RWPE1 (cell line): ENCODE measurements around the gene ZNF853.
A peak's percentile ranks its signal among the peaks of the same experiment; 100 is the strongest.

ENCODE experiments used
- CTCF ChIA-PET: fragments of 350-600 bp; sonication (Branson Sonifier 250); formaldehyde crosslinking; extraction: SDS; loops from one replicate; lab custom pipeline; 2021; lab: Yijun Ruan, JAX
- POLR2A ChIA-PET: fragments of 400-600 bp; formaldehyde crosslinking; extraction: SDS; loops from one replicate; lab custom pipeline; 2020; ENCODE audit warnings: antibody characterized with exemption; ENCODE audit not compliant: low non-redundant PET; lab: Yijun Ruan, JAX
- DNase-seq: peaks from one replicate; pipeline ENCODE4 v3.0.0; 2012; ENCODE audit warnings: low spot score
- H3K27ac ChIP-seq: fragments of 450-650 bp; 2 replicates; pipeline ENCODE4 v1.5.1; 2017
- TF ChIP-seq, protein P1 (sequence below): fragments of 450-650 bp; conservative IDR thresholded peaks from 2 replicates; pipeline ENCODE4 v1.5.1; 2017; ENCODE audit warnings: low read depth, mild to moderate bottlenecking

The ZNF853 gene

DNA sequence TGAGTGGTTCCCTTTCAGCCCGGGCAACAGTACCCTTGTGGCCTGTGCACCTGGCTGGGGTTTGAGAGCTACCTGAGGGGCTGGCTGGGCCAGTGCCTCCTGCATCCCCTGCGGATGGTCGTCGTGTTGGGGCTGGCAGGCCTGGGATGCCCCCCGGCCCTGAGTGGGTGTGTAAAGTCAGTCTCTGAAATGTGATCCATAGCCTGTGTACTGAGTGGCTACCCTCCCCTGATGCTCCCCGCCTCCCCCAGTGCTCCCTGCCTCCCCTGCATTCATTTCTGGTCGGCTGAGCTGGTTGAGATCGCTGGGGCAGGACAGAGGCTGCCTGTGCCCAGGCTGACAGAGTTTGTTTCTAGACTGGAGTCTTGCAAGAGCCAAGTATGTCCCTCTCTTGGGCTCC is 31.1 kb downstream of the ZNF853 start:
- CTCF ChIA-PET, result no interaction called here
- TF ChIP-seq, protein P1, sequence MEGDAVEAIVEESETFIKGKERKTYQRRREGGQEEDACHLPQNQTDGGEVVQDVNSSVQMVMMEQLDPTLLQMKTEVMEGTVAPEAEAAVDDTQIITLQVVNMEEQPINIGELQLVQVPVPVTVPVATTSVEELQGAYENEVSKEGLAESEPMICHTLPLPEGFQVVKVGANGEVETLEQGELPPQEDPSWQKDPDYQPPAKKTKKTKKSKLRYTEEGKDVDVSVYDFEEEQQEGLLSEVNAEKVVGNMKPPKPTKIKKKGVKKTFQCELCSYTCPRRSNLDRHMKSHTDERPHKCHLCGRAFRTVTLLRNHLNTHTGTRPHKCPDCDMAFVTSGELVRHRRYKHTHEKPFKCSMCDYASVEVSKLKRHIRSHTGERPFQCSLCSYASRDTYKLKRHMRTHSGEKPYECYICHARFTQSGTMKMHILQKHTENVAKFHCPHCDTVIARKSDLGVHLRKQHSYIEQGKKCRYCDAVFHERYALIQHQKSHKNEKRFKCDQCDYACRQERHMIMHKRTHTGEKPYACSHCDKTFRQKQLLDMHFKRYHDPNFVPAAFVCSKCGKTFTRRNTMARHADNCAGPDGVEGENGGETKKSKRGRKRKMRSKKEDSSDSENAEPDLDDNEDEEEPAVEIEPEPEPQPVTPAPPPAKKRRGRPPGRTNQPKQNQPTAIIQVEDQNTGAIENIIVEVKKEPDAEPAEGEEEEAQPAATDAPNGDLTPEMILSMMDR, result no peak
- POLR2A ChIA-PET, result no interaction called here
- DNase-seq, result no peak
- H3K27ac ChIP-seq, result peak overlapping the region; percentile 4; the same call in 1 of the 2 replicates

DNA sequence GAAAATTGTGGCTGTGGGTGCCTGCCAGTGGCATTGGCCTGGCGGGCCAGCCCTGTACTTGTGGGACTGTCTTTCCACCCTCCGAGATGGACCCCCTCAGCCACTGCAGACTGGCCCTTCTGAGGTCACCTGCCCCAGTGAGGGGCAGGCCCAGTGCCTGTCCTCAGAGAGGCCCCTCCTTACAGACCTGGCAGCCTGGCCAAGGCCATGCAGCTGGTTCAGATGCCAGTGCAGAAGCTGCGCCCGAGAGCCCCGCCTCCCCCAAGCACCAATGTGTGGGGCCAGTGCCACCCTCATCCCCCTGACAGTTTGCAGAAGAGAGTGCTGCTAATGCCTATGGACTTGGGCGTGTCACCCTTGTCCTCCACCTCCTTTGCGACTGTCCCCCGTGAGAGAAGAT is 31.7 kb downstream of the ZNF853 start:
- H3K27ac ChIP-seq, result no peak overlapping the region
- TF ChIP-seq, protein P1, result no peak
- DNase-seq, result no peak
- ChIA-PET CTCF (no interaction called here), POLR2A (no interaction called here)

DNA sequence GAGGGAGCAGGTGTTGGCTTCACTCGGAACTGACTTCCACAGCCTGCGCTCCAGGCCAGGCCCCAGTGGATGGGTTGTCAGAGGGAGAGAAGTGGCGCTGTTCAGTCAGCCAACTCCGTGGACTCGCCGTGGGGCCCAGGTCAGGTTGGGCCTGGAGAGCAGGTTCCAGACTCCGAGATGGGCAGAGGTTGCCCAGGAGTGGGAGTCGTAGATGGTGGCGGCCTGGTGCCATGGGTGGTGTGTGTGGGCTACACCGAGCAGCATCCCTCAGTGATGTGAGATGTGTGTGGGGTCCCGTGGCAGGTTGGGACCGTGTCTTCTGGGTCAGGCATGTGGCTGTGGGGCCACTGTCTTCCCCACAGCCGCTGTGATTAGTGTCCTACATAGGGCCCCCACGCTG is 32.1 kb downstream of the ZNF853 start:
- TF ChIP-seq, protein P1, result no peak
- ChIA-PET POLR2A (no interaction called here), CTCF (no interaction called here)
- DNase-seq, result no peak
- H3K27ac ChIP-seq, result no peak overlapping the region

DNA sequence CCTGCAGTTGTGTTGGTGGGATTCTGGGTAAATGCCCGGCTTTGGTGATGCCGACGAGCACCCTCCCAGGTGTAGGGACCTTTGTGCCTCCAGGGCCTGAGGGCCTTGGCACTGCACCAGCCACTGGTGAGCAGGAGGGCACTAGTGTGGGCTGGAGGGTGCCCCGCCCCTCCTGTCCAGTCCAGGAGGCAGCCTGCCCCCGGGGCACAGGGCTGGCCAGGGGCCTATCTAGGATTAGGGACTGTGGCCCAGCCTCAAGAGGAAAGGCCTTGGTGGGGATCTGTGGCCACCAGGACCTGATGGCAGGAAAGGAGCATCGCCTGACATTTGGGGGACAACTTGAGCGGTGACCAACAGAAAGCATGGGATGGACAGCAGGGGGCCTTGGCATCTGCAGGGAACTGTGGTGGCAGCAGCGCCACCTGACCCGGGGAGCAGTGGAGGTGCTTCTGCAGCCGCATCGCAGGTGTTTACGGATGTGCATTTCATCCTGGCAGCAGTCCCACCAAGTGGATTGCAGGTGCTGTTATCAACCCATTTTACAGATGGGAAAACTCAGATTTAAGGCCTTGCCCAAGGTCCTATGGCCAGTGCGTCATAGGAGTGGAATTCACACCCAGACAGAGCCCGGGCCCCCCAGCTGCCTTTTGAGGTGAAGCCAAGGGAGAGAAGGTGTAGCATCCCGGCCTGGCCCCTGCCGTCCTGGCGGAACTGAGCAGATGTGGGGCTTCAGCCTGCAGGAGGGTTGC is 32.8 kb downstream of the ZNF853 start:
- TF ChIP-seq, protein P1, result no peak
- CTCF ChIA-PET, result no interaction called here
- POLR2A ChIA-PET, result no interaction called here
- H3K27ac ChIP-seq, result no peak overlapping the region
- DNase-seq, result no peak

DNA sequence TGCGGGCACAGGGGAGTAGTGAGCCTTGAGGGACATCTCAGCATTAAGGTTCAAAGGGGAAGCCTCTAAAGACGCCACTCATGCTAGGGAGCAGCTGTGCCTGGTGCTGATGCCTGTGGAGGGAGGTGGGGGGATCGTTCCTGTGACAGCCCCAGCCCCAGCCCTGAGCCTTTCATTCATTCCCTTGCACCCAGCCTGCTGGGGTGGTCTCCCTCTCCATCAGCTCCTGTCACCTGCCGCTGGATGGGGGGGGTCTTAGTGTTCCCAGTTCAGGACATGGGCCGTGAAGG is 33.4 kb downstream of the ZNF853 start:
- TF ChIP-seq, protein P1, result no peak

DNA sequence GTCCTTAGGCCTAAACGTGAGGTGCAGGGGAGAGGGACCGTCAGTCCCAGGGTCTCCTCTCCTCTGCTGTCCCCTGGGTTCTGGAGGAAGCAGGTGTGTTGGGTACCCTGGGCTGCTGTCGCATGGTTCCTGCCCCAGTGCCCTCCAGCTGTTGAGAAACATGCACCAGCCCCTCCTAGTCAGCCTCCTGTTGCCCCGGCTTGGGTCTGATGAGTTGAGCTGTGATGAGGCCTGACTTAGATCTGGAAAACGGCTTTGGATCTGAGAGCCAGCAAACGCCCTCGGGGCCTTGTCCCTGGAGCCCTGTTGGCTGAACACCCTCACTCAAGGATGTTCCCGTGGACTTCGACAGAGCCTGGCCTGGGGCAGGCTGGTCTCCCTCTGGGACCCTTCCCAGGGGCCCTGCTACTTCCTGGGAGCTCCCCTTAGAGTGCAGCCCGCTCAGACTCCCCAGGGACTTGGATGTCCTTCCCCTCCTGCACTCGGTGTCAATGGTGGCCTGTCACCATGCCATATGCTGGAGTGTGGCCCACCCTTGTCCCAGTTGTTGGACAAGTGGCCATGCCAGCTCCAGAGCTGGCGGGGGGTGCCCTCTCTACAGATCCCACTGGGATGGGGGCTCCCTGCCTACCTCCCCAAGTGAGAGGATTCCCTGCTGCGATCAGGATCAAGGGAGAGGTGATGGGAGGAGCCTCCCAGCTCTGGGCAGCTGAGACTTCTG is 34.0 kb downstream of the ZNF853 start:
- H3K27ac ChIP-seq, result no peak overlapping the region
- ChIA-PET CTCF (interaction anchor here (0.6 kb wide), 1 partner anchor 17 kb away, joined by 4 read pairs; no protein-coding TSS in a partner anchor), POLR2A (no interaction called here)
- no peak for DNase-seq
- TF ChIP-seq, protein P1, result no peak

More for the DNA sequence above, 33.4 kb downstream of the ZNF853 start:
- ChIA-PET POLR2A (no interaction called here), CTCF (interaction anchor here (0.6 kb wide), 1 partner anchor 17 kb away, joined by 4 read pairs; no protein-coding TSS in a partner anchor)
- no peak for DNase-seq
- no peak overlapping the region for H3K27ac ChIP-seq
